IPS-18c (cell line): ENCODE results near the gene ST8SIA5.

Experiments used
- H3K4me3 ChIP-seq: 2 replicates; pipeline ENCODE4 v1.7.0; 2013; ENCODE audit warnings: low read depth, mild to moderate bottlenecking, low read length, moderate library complexity; ENCODE audit not compliant: insufficient read depth
- H3K9me3 ChIP-seq: one replicate; pipeline ENCODE4 v1.6.1; 2013; ENCODE audit warnings: mild to moderate bottlenecking, low read length, moderate library complexity; ENCODE audit not compliant: control insufficient read depth, insufficient read depth

ST8SIA5 gene

GRCh38 chr18:46754188-46754587 lies 2.7 kb downstream of the ST8SIA5 start:
- no peak overlapping the region for H3K4me3 ChIP-seq
- no peaks in the 10 kb centered on the region for H3K9me3 ChIP-seq

GRCh38 chr18:46751882-46752281 lies 5.0 kb downstream of the ST8SIA5 start:
- H3K9me3 ChIP-seq = no peaks in the 10 kb centered on the region
- no peak overlapping the region for H3K4me3 ChIP-seq

GRCh38 chr18:46750626-46751025 lies 6.2 kb downstream of the ST8SIA5 start:
- Histone ChIP-seq H3K4me3 (no peak overlapping the region), H3K9me3 (no peaks in the 10 kb centered on the region)

- Histone ChIP-seq H3K9me3 (no peaks in the 10 kb centered on the region), H3K4me3 (no peak overlapping the region)
Observed at GRCh38 chr18:46748466-46748865, 8.4 kb downstream of the ST8SIA5 start.

- Histone ChIP-seq H3K9me3 (no peaks in the 10 kb centered on the region), H3K4me3 (no peak overlapping the region)
Observed at GRCh38 chr18:46740046-46740445, 16.8 kb downstream of the ST8SIA5 start.

GRCh38 chr18:46738491-46738890 lies 18.4 kb downstream of the ST8SIA5 start:
- Histone ChIP-seq H3K9me3 (no peaks in the 10 kb centered on the region), H3K4me3 (no peak overlapping the region)

- no peaks in the 10 kb centered on the region for H3K9me3 ChIP-seq
- no peak overlapping the region for H3K4me3 ChIP-seq
Observed at GRCh38 chr18:46736736-46737135, 20.1 kb downstream of the ST8SIA5 start.

GRCh38 chr18:46736135-46736534 lies 20.7 kb downstream of the ST8SIA5 start:
- no peaks in the 10 kb centered on the region for H3K9me3 ChIP-seq
- no peak overlapping the region for H3K4me3 ChIP-seq

GRCh38 chr18:46734981-46735380 lies 21.9 kb downstream of the ST8SIA5 start:
- Histone ChIP-seq H3K4me3 (no peak overlapping the region), H3K9me3 (no peaks in the 10 kb centered on the region)

GRCh38 chr18:46733872-46734271 lies 23.0 kb downstream of the ST8SIA5 start:
- Histone ChIP-seq H3K4me3 (no peak overlapping the region), H3K9me3 (no peaks in the 10 kb centered on the region)

GRCh38 chr18:46732801-46733200 lies 24.1 kb downstream of the ST8SIA5 start:
- no peak overlapping the region for H3K4me3 ChIP-seq
- H3K9me3 ChIP-seq = no peaks in the 10 kb centered on the region

GRCh38 chr18:46732201-46732600 lies 24.7 kb downstream of the ST8SIA5 start:
- H3K9me3 ChIP-seq = no peaks in the 10 kb centered on the region
- no peak overlapping the region for H3K4me3 ChIP-seq

GRCh38 chr18:46731316-46731715 lies 25.5 kb downstream of the ST8SIA5 start:
- H3K4me3 ChIP-seq = no peak overlapping the region
- no peaks in the 10 kb centered on the region for H3K9me3 ChIP-seq

- H3K4me3 ChIP-seq = no peak overlapping the region
Observed at GRCh38 chr18:46728219-46728930, 28.5 kb downstream of the ST8SIA5 start.

GRCh38 chr18:46727177-46727576 lies 29.7 kb downstream of the ST8SIA5 start:
- no peaks in the 10 kb centered on the region for H3K9me3 ChIP-seq
- H3K4me3 ChIP-seq = no peak overlapping the region

More at GRCh38 chr18:46728219-46728930, 28.5 kb downstream of the ST8SIA5 start:
- no peaks in the 10 kb centered on the region for H3K9me3 ChIP-seq

GRCh38 chr18:46725310-46725709 lies 31.5 kb downstream of the ST8SIA5 start:
- no peak overlapping the region for H3K4me3 ChIP-seq

GRCh38 chr18:46723856-46724415 lies 32.9 kb downstream of the ST8SIA5 start:
- H3K4me3 ChIP-seq = no peak overlapping the region
- no peaks in the 10 kb centered on the region for H3K9me3 ChIP-seq

More at GRCh38 chr18:46725310-46725709, 31.5 kb downstream of the ST8SIA5 start:
- H3K9me3 ChIP-seq = no peaks in the 10 kb centered on the region

GRCh38 chr18:46722051-46722450 lies 34.8 kb downstream of the ST8SIA5 start:
- H3K4me3 ChIP-seq = no peak overlapping the region
- H3K9me3 ChIP-seq = no peaks in the 10 kb centered on the region

GRCh38 chr18:46721331-46721730 lies 35.5 kb downstream of the ST8SIA5 start:
- Histone ChIP-seq H3K4me3 (no peak overlapping the region), H3K9me3 (no peaks in the 10 kb centered on the region)
